NCI-H146 (cell line): ENCODE data around the gene SP4.
"Not testable (repeated sequence)": the region's sequence is repeated elsewhere in the genome, so short reads cannot be mapped to it uniquely, and the experiment has no call there.

ENCODE experiments used
- DNase-seq: peaks from one replicate; lab custom pipeline; 2025; lab: John Stamatoyannopoulos, UW

SP4 gene

GRCh38 chr7:21526007-21526406 lies 98.1 kb downstream of the SP4 start:
- no peak for DNase-seq

GRCh38 chr7:21526448-21526847 lies 98.6 kb downstream of the SP4 start:
- DNase-seq = no peak

- not testable (repeated sequence) for DNase-seq
Measured at GRCh38 chr7:21532485-21532884, 104.6 kb downstream of the SP4 start.

- not testable (repeated sequence) for DNase-seq
Measured at GRCh38 chr7:21533646-21534045, 105.8 kb downstream of the SP4 start.

- not testable (repeated sequence) for DNase-seq
Measured at GRCh38 chr7:21536445-21537118, 108.7 kb downstream of the SP4 start.

- DNase-seq = no peak
Measured at GRCh38 chr7:21538936-21539495, 111.1 kb downstream of the SP4 start.

GRCh38 chr7:21542891-21543527 lies 115.1 kb downstream of the SP4 start, which contains the start of gene DNAH11:
TSS of gene DNAH11 (plus strand) at chr7:21543039. CDS start at chr7:21543246, 207 bp downstream.
- DNase-seq = peak; percentile 72

- peak; percentile 57 for DNase-seq
Measured at GRCh38 chr7:21543528-21544302, 115.8 kb downstream of the SP4 start.

GRCh38 chr7:21544303-21544656 lies 116.4 kb downstream of the SP4 start:
- DNase-seq = no peak

- peak; percentile 35 for DNase-seq
Measured at GRCh38 chr7:21544715-21545114, 116.8 kb downstream of the SP4 start.

GRCh38 chr7:21547501-21547900 lies 119.6 kb downstream of the SP4 start:
- no peak for DNase-seq

- DNase-seq = no peak
Measured at GRCh38 chr7:21548491-21548890, 120.6 kb downstream of the SP4 start.

- no peak for DNase-seq
Measured at GRCh38 chr7:21550076-21550475, 122.2 kb downstream of the SP4 start.

- DNase-seq = no peak
Measured at GRCh38 chr7:21550821-21551531, 123.1 kb downstream of the SP4 start.

GRCh38 chr7:21562385-21562784 lies 134.5 kb downstream of the SP4 start:
- DNase-seq = no peak
